ENCODE measurements around the gene SF1.

- TF ChIP-seq CTCF (IDR thresholded peaks at IDR 0.05) (no peak), POLR2A (IDR thresholded peaks at IDR 0.05) (no peak), POLR2AphosphoS5 (IDR thresholded peaks at IDR 0.05) (no peak)
These were observed 45.3 kb upstream of the SF1 start for GRCh38 chr11:64823568-64824119.

Measured in upper lobe of left lung (tissue), 4 donors.